ENCODE results near the gene SPDEF. TPM values are rescaled to one million over a fixed set of nuclear protein-coding genes. Genes with fewer than 3 reads are reported as not detected.

Gene SPDEF
- not detected in 2 replicates for total RNA-seq

DNA sequence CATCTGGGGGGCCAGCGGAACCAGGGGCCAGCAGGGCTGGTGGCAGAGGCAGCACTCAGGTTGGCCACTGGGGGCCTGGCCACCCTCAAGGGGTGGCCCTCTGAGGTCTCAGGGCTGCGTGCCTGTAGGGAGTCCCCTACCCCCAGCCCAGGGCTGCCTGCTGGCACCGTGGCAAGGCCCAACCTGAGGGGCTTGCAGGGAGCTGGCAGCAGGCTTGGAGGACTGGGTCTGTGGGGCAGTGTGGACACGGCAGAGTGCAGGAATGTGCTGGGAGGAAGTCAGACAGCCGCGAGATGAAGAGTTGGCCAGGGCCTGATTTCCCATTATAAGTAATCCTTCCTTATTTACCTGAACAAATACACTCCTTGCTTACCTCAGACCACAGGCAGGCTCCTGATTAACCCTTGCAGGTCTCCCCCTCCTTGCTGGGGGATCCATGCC is at the start of gene SPDEF:
TSS of gene SPDEF (minus strand) at position 299 of the 441 bp plus-strand sequence. CDS start 11,874 bp downstream, outside the sequence.

Other genes starting within 250 kb of the SPDEF start
- gene NUDT3, start 163.7 kb downstream of the SPDEF start, total RNA-seq, result 16.7 and 17.0 TPM in 2 replicates
- gene RPS10, start 130.3 kb downstream of the SPDEF start, total RNA-seq, result 3,687 and 3,812 TPM in 2 replicates
- not detected in 2 replicates for gene PACSIN1, start 90.3 kb downstream of the SPDEF start, total RNA-seq
- gene ILRUN, start 140.4 kb upstream of the SPDEF start, total RNA-seq, result 34.4 and 37.7 TPM in 2 replicates
- gene SNRPC, start 201.2 kb upstream of the SPDEF start, total RNA-seq, result 176 and 205 TPM in 2 replicates
- 6.1 and 7.1 TPM in 2 replicates for gene BLTP3A, start 235.8 kb upstream of the SPDEF start, total RNA-seq